CD1c-positive myeloid dendritic cell (primary cell): ENCODE data around the gene KRT7.

Experiments used
- DNase-seq: peaks from one replicate; pipeline ENCODE4 v3.0.0-alpha.2; 2016; ENCODE audit errors: extremely low spot score

KRT7 gene

GRCh38 chr12:52211716-52212585, 21.1 kb upstream of the KRT7 start:
- DNase-seq: no peak

- DNase-seq: no peak
These were observed 20.1 kb upstream of the KRT7 start for GRCh38 chr12:52212701-52213563.

GRCh38 chr12:52213564-52214420, 19.3 kb upstream of the KRT7 start:
- DNase-seq: peak; percentile 84

GRCh38 chr12:52214421-52214802, 18.6 kb upstream of the KRT7 start:
- DNase-seq: no peak

- DNase-seq: peak; percentile 34
These were observed 17.4 kb upstream of the KRT7 start for GRCh38 chr12:52215587-52216031.

- no peak for DNase-seq
These were observed 16.9 kb upstream of the KRT7 start for GRCh38 chr12:52216100-52216499.

- no peak for DNase-seq
These were observed 16.2 kb upstream of the KRT7 start for GRCh38 chr12:52216807-52217206.

GRCh38 chr12:52217223-52217622, 15.8 kb upstream of the KRT7 start:
- DNase-seq: peak; percentile 18

- DNase-seq: no peak
These were observed 15.0 kb upstream of the KRT7 start for GRCh38 chr12:52218001-52218400.

- no peak for DNase-seq
These were observed 12.6 kb upstream of the KRT7 start for GRCh38 chr12:52220477-52220876.

GRCh38 chr12:52221070-52221781, 11.8 kb upstream of the KRT7 start:
- DNase-seq: no peak

- peak; percentile 71 for DNase-seq
These were observed 11.1 kb upstream of the KRT7 start for GRCh38 chr12:52221912-52222457.

- DNase-seq: no peak
These were observed 10.4 kb upstream of the KRT7 start for GRCh38 chr12:52222692-52223091.

GRCh38 chr12:52223406-52224039, 9.5 kb upstream of the KRT7 start:
- DNase-seq: no peak

- no peak for DNase-seq
These were observed 8.9 kb upstream of the KRT7 start for GRCh38 chr12:52224151-52224550.

GRCh38 chr12:52225752-52226151, 7.3 kb upstream of the KRT7 start:
- no peak for DNase-seq

GRCh38 chr12:52226446-52226845, 6.6 kb upstream of the KRT7 start:
- peak; percentile 25 for DNase-seq

- DNase-seq: no peak
These were observed 5.4 kb upstream of the KRT7 start for GRCh38 chr12:52227606-52228166.

- no peak for DNase-seq
These were observed 4.7 kb upstream of the KRT7 start for GRCh38 chr12:52228366-52228765.

GRCh38 chr12:52228931-52229330, 4.1 kb upstream of the KRT7 start:
- DNase-seq: no peak
